ENCODE results near the gene OGDH. TPM values are rescaled to one million over a fixed set of nuclear protein-coding genes. Genes with fewer than 3 reads are reported as not detected.
"Not testable (repeated sequence)": the region's sequence is repeated elsewhere in the genome, so short reads cannot be mapped to it uniquely, and the experiment has no call there.

Gene OGDH
- total and polyA plus RNA-seq, 9 donors, result 24.4 to 84.6 (median 57.7) TPM

- intact Hi-C loops (cut with DNase I), result no loop called here
- H3K27me3 ChIP-seq, result no peaks in the 10 kb centered on the region
- TF ChIP-seq EP300 (IDR thresholded peaks at IDR 0.05), result no peak
- no peak for TF ChIP-seq POLR2A (IDR thresholded peaks at IDR 0.05)
- no peak for TF ChIP-seq CTCF (IDR thresholded peaks at IDR 0.05)
- H3K4me3 ChIP-seq, result no peak overlapping the region
- no peaks in the 10 kb centered on the region for H3K4me1 ChIP-seq (ENCODE audit: insufficient read depth)
- no peak for DNase-seq
- no peaks in the 10 kb centered on the region for H3K36me3 ChIP-seq
- no peaks in the 10 kb centered on the region for H3K9me3 ChIP-seq
- no peak overlapping the region for H3K27ac ChIP-seq
- 89 to 96% (median 95%) methylated on average over 1 of the region's 1 CpG for WGBS, 3 donors
Observed at GRCh38 chr7:44727937-44728262, 121.5 kb downstream of the OGDH start.

- Histone ChIP-seq H3K27me3 (no peaks in the 10 kb centered on the region), H3K4me3 (no peak overlapping the region), H3K9me3 (no peaks in the 10 kb centered on the region), H3K36me3 (no peaks in the 10 kb centered on the region), H3K27ac (no peak overlapping the region), H3K4me1 (ENCODE audit: insufficient read depth) (no peaks in the 10 kb centered on the region)
- DNase-seq, result no peak
- intact Hi-C loops (cut with DNase I), result no loop called here
- TF ChIP-seq POLR2A (IDR thresholded peaks at IDR 0.05), result no peak
- TF ChIP-seq CTCF (IDR thresholded peaks at IDR 0.05), result no peak
- TF ChIP-seq EP300 (IDR thresholded peaks at IDR 0.05), result no peak
- WGBS, 3 donors, result 80 to 88% (median 85%) methylated on average over 12 of the region's 12 CpGs
Observed at GRCh38 chr7:44729949-44730590, 123.6 kb downstream of the OGDH start.

- H3K4me1 ChIP-seq (ENCODE audit: insufficient read depth); intact Hi-C loops (cut with DNase I); DNase-seq; H3K27ac ChIP-seq; H3K27me3 ChIP-seq; H3K36me3 ChIP-seq; H3K9me3 ChIP-seq; H3K4me3 ChIP-seq: not testable (repeated sequence)
- WGBS, 3 donors, result 93 to 95% (median 94%) methylated on average over 6 of the region's 6 CpGs
Observed at GRCh38 chr7:44732971-44733370, 126.5 kb downstream of the OGDH start.

GRCh38 chr7:44733708-44734481 lies 127.5 kb downstream of the OGDH start:
- Histone ChIP-seq H3K4me3 (no peak overlapping the region), H3K36me3 (no peaks in the 10 kb centered on the region), H3K27me3 (no peaks in the 10 kb centered on the region), H3K4me1 (ENCODE audit: insufficient read depth) (no peaks in the 10 kb centered on the region), H3K27ac (no peak overlapping the region), H3K9me3 (no peaks in the 10 kb centered on the region)
- no peak for DNase-seq
- 58 to 72% (median 67%) methylated on average over 5 of the region's 5 CpGs for WGBS, 3 donors
- TF ChIP-seq POLR2A (IDR thresholded peaks at IDR 0.05) (no peak), EP300 (IDR thresholded peaks at IDR 0.05) (no peak), CTCF (IDR thresholded peaks at IDR 0.05) (no peak)
- intact Hi-C loops (cut with DNase I), result no loop called here

All from ovary (tissue), 9 donors.